Liver (tissue), 9 donors: ENCODE results near the gene C6orf89. TPM values are rescaled to one million over a fixed set of nuclear protein-coding genes. Genes with fewer than 3 reads are reported as not detected.

Experiments
- DNase-seq: peaks from one replicate; pipeline ENCODE4 v3.0.0-alpha.2; 2017; ENCODE audit warnings: low spot score
- H3K27ac ChIP-seq, 2 donors: one replicate each; pipeline ENCODE4 v1.7.0; 2013; ENCODE audit warnings: inconsistent platforms in 2 of 2, low read length in 2 of 2, control low read depth in 1 of 2, low read depth in 1 of 2, mild to moderate bottlenecking in 1 of 2
- H3K27me3 ChIP-seq, 4 donors: one replicate each; pipeline versions ENCODE4 v1.6.1 to v1.7.0; 2013; ENCODE audit warnings: low read length in 3 of 4, inconsistent platforms in 1 of 4, mild to moderate bottlenecking in 1 of 4, moderate library complexity in 1 of 4; ENCODE audit not compliant: control insufficient read depth in 4 of 4, insufficient read depth in 4 of 4
- H3K36me3 ChIP-seq, 4 donors: one replicate each; pipeline versions ENCODE4 v1.6.1 to v1.7.0; 2013; ENCODE audit warnings: low read length in 3 of 4, mild to moderate bottlenecking in 3 of 4, low read depth in 1 of 4, moderate library complexity in 1 of 4; ENCODE audit not compliant: control insufficient read depth in 4 of 4, insufficient read depth in 3 of 4
- H3K4me1 ChIP-seq, 4 donors: one replicate each; pipeline versions ENCODE4 v1.6.1 to v1.7.0; 2013; ENCODE audit warnings: low read length in 3 of 4, mild to moderate bottlenecking in 3 of 4, moderate library complexity in 1 of 4; ENCODE audit not compliant: control insufficient read depth in 4 of 4, insufficient read depth in 4 of 4
- H3K4me3 ChIP-seq, 3 donors: one replicate each; pipeline versions ENCODE4 v1.6.1 to v1.7.0; 2013; ENCODE audit warnings: low read length in 3 of 3, control low read depth in 1 of 3, low read depth in 1 of 3, mild to moderate bottlenecking in 1 of 3
- H3K9ac ChIP-seq, 2 donors: one replicate each; pipeline ENCODE4 v1.7.0; 2013; ENCODE audit warnings: low read length in 2 of 2, mild to moderate bottlenecking in 2 of 2, moderate library complexity in 2 of 2, control low read depth in 1 of 2, low read depth in 1 of 2
- H3K9me3 ChIP-seq, 4 donors: one replicate each; pipeline versions ENCODE4 v1.6.1 to v1.7.0; 2013; ENCODE audit warnings: low read length in 3 of 4; ENCODE audit not compliant: control insufficient read depth in 4 of 4
- ATF3 ChIP-seq: IDR thresholded peaks from 2 replicates; pipeline ENCODE4 v1.6.1; 2016; ENCODE audit warnings: antibody characterized with exemption
- CTCF ChIP-seq: fragments of 150-350 bp; IDR thresholded peaks from 2 replicates; pipeline ENCODE4 v1.5.1; 2017; ENCODE audit warnings: improper control_type of control experiment, low read depth, low read length; ENCODE audit not compliant: missing input control
- EGR1 ChIP-seq, 2 donors: IDR thresholded peaks; 2 replicates each; pipeline ENCODE4 v1.6.1; 2016 to 2018; ENCODE audit warnings: antibody characterized with exemption in 2 of 2, low read depth in 2 of 2
- FOXA2 ChIP-seq: IDR thresholded peaks from 2 replicates; pipeline ENCODE4 v1.6.1; 2016; ENCODE audit warnings: antibody characterized with exemption
- HNF4A ChIP-seq, 2 donors: conservative IDR thresholded peaks; 2 replicates each; pipeline ENCODE4 v1.6.1; 2016; ENCODE audit warnings: antibody characterized with exemption in 2 of 2, mild to moderate bottlenecking in 2 of 2
- HNF4G ChIP-seq: IDR thresholded peaks from 2 replicates; pipeline ENCODE4 v1.6.1; 2016; ENCODE audit warnings: antibody characterized with exemption
- JUND ChIP-seq, 2 donors: IDR thresholded peaks; 2 replicates each; pipeline ENCODE4 v1.6.1; 2016; ENCODE audit warnings: antibody characterized with exemption in 2 of 2
- MAX ChIP-seq: IDR thresholded peaks from 2 replicates; pipeline ENCODE4 v1.6.1; 2016; ENCODE audit warnings: antibody characterized with exemption
- NR2F2 ChIP-seq: IDR thresholded peaks from 2 replicates; pipeline ENCODE4 v1.6.1; 2016; ENCODE audit warnings: antibody characterized with exemption
- RAD21 ChIP-seq, 2 donors: IDR thresholded peaks; 2 replicates each; pipeline ENCODE4 v1.6.1; 2016; ENCODE audit warnings: antibody characterized with exemption in 2 of 2, mild to moderate bottlenecking in 2 of 2
- SP1 ChIP-seq: IDR thresholded peaks from 2 replicates; pipeline ENCODE4 v1.6.1; 2018; ENCODE audit warnings: antibody characterized with exemption, mild to moderate bottlenecking
- TAF1 ChIP-seq: conservative IDR thresholded peaks from 2 replicates; pipeline ENCODE4 v1.6.1; 2016; ENCODE audit warnings: antibody characterized with exemption, mild to moderate bottlenecking
- ZBTB33 ChIP-seq: IDR thresholded peaks from 2 replicates; pipeline ENCODE4 v1.6.1; 2016; ENCODE audit warnings: antibody characterized with exemption
- WGBS: extraction: QIAGEN DNeasy Blood & Tissue Kit; methylation state at CpG from one replicate; pipeline ENCODE4 v1.1.7; 2013; 5-methylcytosine and 5-hydroxymethylcytosine counted together
- polyA plus RNA-seq, 2 donors: library from polyadenylated mRNA; stranded (reverse) in 1 of 2; unstranded in 1 of 2; fragments of 200-250 nt in 1 of 2; fragments of >200 nt in 1 of 2; fragmentation: Nextera tagmentation in 1 of 2; extraction: Ambion mirVana in 1 of 2; gene quantifications; one replicate each; pipeline versions ENCODE4 v1.2.1 to v1.2.3, GENCODE V29; 2013 to 2015
- total RNA-seq, 2 donors: library from RNA; depleted of rRNA; stranded (reverse); fragments of >200 nt; gene quantifications; one replicate each; pipeline ENCODE4 v1.2.3, GENCODE V29; 2014
- donor health status: healthy.
- donor health status: healthy.
- donor health status: healthy.
- donor health status: healthy.
- donor health status: healthy.

Gene C6orf89
- total and polyA plus RNA-seq, 4 donors = 14.0 to 27.2 (median 21.0) TPM

- TF ChIP-seq CTCF (no peak), SP1 (no peak), RAD21 (IDR thresholded peaks at IDR 0.05) (no peak)
Observed at GRCh38 chr6:36964349-36964748, 78.6 kb downstream of the C6orf89 start (continued).

GRCh38 chr6:36964908-36965307, 79.2 kb downstream of the C6orf89 start:
- H3K4me1 ChIP-seq = no peaks in the 10 kb centered on the region
- H3K27ac ChIP-seq = no peak overlapping the region

More at GRCh38 chr6:36964908-36965307, 79.2 kb downstream of the C6orf89 start:
- no peak for DNase-seq
- Histone ChIP-seq H3K9me3 (no peaks in the 10 kb centered on the region), H3K9ac (no peak overlapping the region), H3K27me3 (no peaks in the 10 kb centered on the region), H3K4me3 (no peak overlapping the region), H3K36me3 (peaks cover 11 to 26% (median 19%) of the 10 kb centered on the region in 4 donors)
- TF ChIP-seq EGR1 (IDR thresholded peaks at IDR 0.05; ENCODE audit: low read depth in 2 of 2) (no peak), FOXA2 (no peak), NR2F2 (no peak), TAF1 (no peak), HNF4G (no peak), CTCF (no peak), JUND (IDR thresholded peaks at IDR 0.05) (no peak), HNF4A (conservative IDR thresholded peaks at IDR 0.05) (no peak), ATF3 (no peak), RAD21 (IDR thresholded peaks at IDR 0.05) (no peak), MAX (no peak), ZBTB33 (no peak)
- 86% methylated on average over 4 of the region's 4 CpGs for WGBS
